CD4-positive, alpha-beta memory T cell (primary cell): ENCODE measurements around the gene GABPB2. TPM values are rescaled to one million over a fixed set of nuclear protein-coding genes. Genes with fewer than 3 reads are reported as not detected.

Source experiments
- CTCF ChIA-PET: fragments of 350-600 bp; sonication (Branson Sonifier 250); formaldehyde crosslinking; loops from one replicate; lab custom pipeline; 2021; ENCODE audit warnings: inconsistent platforms; ENCODE audit not compliant: partially characterized antibody; lab: Charles Lee
- POLR2A ChIA-PET: fragments of 350-600 bp; sonication (Branson Sonifier 250); formaldehyde crosslinking; loops from one replicate; lab custom pipeline; 2021; ENCODE audit not compliant: partially characterized antibody; lab: Charles Lee
- DNase-seq, 5 donors: peaks; one replicate each; pipeline versions ENCODE4 v3.0.0 to v3.0.0-alpha.2; 2020 to 2022; ENCODE audit warnings: mixed read lengths in 1 of 5
- H3K27ac ChIP-seq: one replicate; pipeline ENCODE4 v1.7.0; 2013; ENCODE audit warnings: low read depth, low read length
- H3K27me3 ChIP-seq: 2 replicates; pipeline ENCODE4 v1.7.0; 2013; ENCODE audit warnings: mild to moderate bottlenecking, low read length, moderate library complexity; ENCODE audit not compliant: insufficient read depth
- H3K36me3 ChIP-seq: 2 replicates; pipeline ENCODE4 v1.7.0; 2013; ENCODE audit warnings: mild to moderate bottlenecking, low read length, moderate library complexity; ENCODE audit not compliant: insufficient read depth
- H3K4me1 ChIP-seq: 2 replicates; pipeline ENCODE4 v1.7.0; 2013; ENCODE audit warnings: mild to moderate bottlenecking, low read length, moderate library complexity; ENCODE audit not compliant: insufficient read depth
- H3K4me3 ChIP-seq, 2 donors: one replicate each; pipeline ENCODE4 v1.7.0; 2013; ENCODE audit warnings: low read length in 2 of 2, mild to moderate bottlenecking in 1 of 2
- H3K9me3 ChIP-seq, 2 donors: one replicate each; pipeline ENCODE4 v1.7.0; 2013; ENCODE audit warnings: low read length in 2 of 2, control low read depth in 1 of 2; ENCODE audit not compliant: control insufficient read depth in 1 of 2
- H3K27ac Mint-ChIP-seq, 7 donors: one replicate each; pipeline ENCODE4 v1.8.0; 2020 to 2021; ENCODE audit warnings: mixed read lengths in 7 of 7, mild to moderate bottlenecking in 6 of 7, inconsistent platforms in 3 of 7, moderate library complexity in 3 of 7
- H3K27me3 Mint-ChIP-seq, 2 donors: one replicate each; pipeline ENCODE4 v1.8.0; 2020 to 2021; ENCODE audit warnings: mixed read lengths in 2 of 2
- H3K36me3 Mint-ChIP-seq, 2 donors: one replicate each; pipeline ENCODE4 v1.8.0; 2020 to 2021; ENCODE audit warnings: mixed read lengths in 2 of 2, inconsistent platforms in 1 of 2, mild to moderate bottlenecking in 1 of 2
- H3K4me1 Mint-ChIP-seq, 4 donors: one replicate each; pipeline ENCODE4 v1.8.0; 2020 to 2021; ENCODE audit warnings: mixed read lengths in 4 of 4, mild to moderate bottlenecking in 1 of 4
- H3K4me3 Mint-ChIP-seq, 8 donors: one replicate each; pipeline ENCODE4 v1.8.0; 2020 to 2021; ENCODE audit warnings: mixed read lengths in 8 of 8, mild to moderate bottlenecking in 7 of 8, moderate library complexity in 6 of 8, inconsistent platforms in 3 of 8
- H3K9me3 Mint-ChIP-seq, 8 donors: one replicate each; pipeline ENCODE4 v1.8.0; 2020 to 2021; ENCODE audit warnings: mixed read lengths in 8 of 8, mild to moderate bottlenecking in 5 of 8, inconsistent platforms in 3 of 8, moderate library complexity in 1 of 8
- intact Hi-C: fragments of 100-400 bp; cut with micrococcal nuclease; formaldehyde crosslinking; loops from one replicate; pipeline ENCODE4 v1.15.1; 2023
- polyA plus RNA-seq, 2 donors: library from polyadenylated mRNA; unstranded; fragments of 300-500 nt; fragmentation: Illumina TruSeq; gene quantifications; one replicate each; pipeline ENCODE4 v1.2.3, GENCODE V29; 2021
- total RNA-seq, 2 experiments: library from RNA; stranded (reverse); gene quantifications; one replicate each; pipeline ENCODE4 v1.2.3, GENCODE V29; 2021

GABPB2 gene
- total and polyA plus RNA-seq, 4 experiments from 2014 or later = 4.9 to 42.8 (median 25.5) TPM

DNA sequence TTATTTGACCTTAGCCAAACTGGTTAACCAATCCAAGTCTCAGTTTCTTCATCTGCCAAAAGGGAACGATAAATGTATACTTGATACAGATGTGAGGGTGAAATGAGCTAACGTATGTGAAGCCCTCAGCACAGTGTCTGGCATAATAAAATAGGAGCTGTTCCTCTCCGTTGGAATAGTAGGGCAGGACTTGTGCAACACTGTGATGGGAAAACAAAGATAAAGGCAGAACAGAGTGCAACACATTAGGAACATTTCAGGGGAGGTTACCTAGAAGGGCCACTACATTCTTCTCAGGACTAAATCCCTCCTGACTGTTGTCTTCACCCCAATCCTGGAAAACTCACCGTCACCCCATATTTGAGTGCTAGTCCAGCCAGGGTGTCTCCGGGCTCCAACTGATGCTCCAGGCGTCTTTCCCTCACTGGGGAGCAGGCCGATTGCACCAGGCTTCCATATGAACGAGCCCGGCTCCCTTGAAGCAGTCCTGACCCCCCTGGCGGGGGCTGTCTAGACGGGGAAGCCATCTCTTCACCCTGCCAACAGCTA lies 94.2 kb downstream of the GABPB2 start:
- peaks cover 53% of the 10 kb centered on the region for H3K4me1 ChIP-seq
- H3K27ac ChIP-seq = peak overlapping the region; percentile 73
- peaks cover 15% of the 10 kb centered on the region for H3K36me3 ChIP-seq
- H3K4me3 ChIP-seq = no peak overlapping the region
- H3K9me3 Mint-ChIP-seq = peaks cover 0 to 5% (median 0%) of the 10 kb centered on the region in 8 donors
- peaks cover 2% of the 10 kb centered on the region in 2 donors for H3K27me3 Mint-ChIP-seq
- peak overlapping the region in 7 of 8 donors; percentile 49 to 100 (median 96) for H3K4me3 Mint-ChIP-seq
- CTCF ChIA-PET = interaction anchor here (1.2 kb wide), 2 partner anchors 9 to 65 kb away, joined by 6 to 10 read pairs; partner anchors contain the start of gene TNFAIP8L2
- H3K27me3 ChIP-seq = no peaks in the 10 kb centered on the region
- peak overlapping the region in 5 of 7 donors; percentile 26 to 98 (median 63) for H3K27ac Mint-ChIP-seq
- POLR2A ChIA-PET = interaction anchor here (0.6 to 6.9 kb wide), 8 partner anchors 8 to 159 kb away, joined by 3 to 79 read pairs (median 6); partner anchors contain the start of genes C1orf56, MINDY1, PIP5K1A and TNFAIP8L2
- H3K4me1 Mint-ChIP-seq = peaks cover 34 to 73% (median 55%) of the 10 kb centered on the region in 4 donors
- peaks cover 35 to 55% of the 10 kb centered on the region in 2 donors for H3K36me3 Mint-ChIP-seq
- DNase-seq = no peak
- intact Hi-C loops = loop anchor here (1.0 kb wide), 1 partner anchor 8 kb away; no protein-coding TSS in a partner anchor
- no peaks in the 10 kb centered on the region for H3K9me3 ChIP-seq

GRCh38 chr1:151165281-151165737 lies 94.7 kb downstream of the GABPB2 start:
- H3K4me1 ChIP-seq = peaks cover 48% of the 10 kb centered on the region
- H3K27me3 ChIP-seq = no peaks in the 10 kb centered on the region
- H3K9me3 ChIP-seq = no peaks in the 10 kb centered on the region
- Mint-ChIP-seq H3K27me3 (peaks cover 2% of the 10 kb centered on the region in 2 donors), H3K4me1 (peaks cover 31 to 68% (median 51%) of the 10 kb centered on the region in 4 donors), H3K4me3 (peak overlapping the region; percentile 94 to 100 (median 98)), H3K36me3 (peaks cover 34 to 56% of the 10 kb centered on the region in 2 donors), H3K9me3 (peaks cover 0 to 5% (median 0%) of the 10 kb centered on the region in 8 donors), H3K27ac (peak overlapping the region; percentile 93 to 99 (median 98))
- ChIA-PET POLR2A (interaction anchor here (0.6 to 6.9 kb wide), 11 partner anchors 8 to 159 kb away, joined by 3 to 79 read pairs (median 6); partner anchors contain the start of genes C1orf56, MINDY1, PIP5K1A and PSMD4), CTCF (interaction anchor here (1.2 kb wide), 2 partner anchors 9 to 66 kb away, joined by 6 to 10 read pairs; partner anchors contain the start of gene TNFAIP8L2)
- no peak for DNase-seq
- H3K36me3 ChIP-seq = peaks cover 20% of the 10 kb centered on the region
- intact Hi-C loops = loop anchor here (1.0 kb wide), 1 partner anchor 8 kb away; no protein-coding TSS in a partner anchor
- H3K4me3 ChIP-seq = peak overlapping the region in 1 of 2 donors; percentile 49
- peak overlapping the region; percentile 73 for H3K27ac ChIP-seq

- no peaks in the 10 kb centered on the region for H3K9me3 ChIP-seq
- peak within 1 kb of the TSS; percentile 94 to 100 (median 98) for H3K4me3 Mint-ChIP-seq
- ChIA-PET POLR2A (interaction anchor here (0.6 to 6.9 kb wide), 18 partner anchors 9 to 160 kb away, joined by 3 to 79 read pairs (median 4); partner anchors contain the start of genes C1orf56, MINDY1, PIP5K1A and PSMD4), CTCF (interaction anchor here (0.7 to 3.5 kb wide), 7 partner anchors 9 to 175 kb away, joined by 3 to 17 read pairs (median 5); partner anchors contain the start of genes TMOD4, TNFAIP8L2 and VPS72)
- H3K4me1 ChIP-seq = peaks cover 42% of the 10 kb centered on the region
- intact Hi-C loops = loop anchor here (1.0 kb wide), 4 partner anchors 9 to 88 kb away; partner anchors contain the start of genes PIP5K1A, PSMD4 and VPS72
- H3K36me3 Mint-ChIP-seq = peaks cover 34 to 60% of the 10 kb centered on the region in 2 donors
- H3K27ac ChIP-seq = peak within 1 kb of the TSS; percentile 73
- peak within 1 kb of the TSS; percentile 93 to 99 (median 98) for H3K27ac Mint-ChIP-seq
- DNase-seq = peak; percentile 97 to 98 (median 97)
- H3K4me3 ChIP-seq = peak within 1 kb of the TSS; percentile 91 to 99
- peaks cover 23% of the 10 kb centered on the region for H3K36me3 ChIP-seq
- peaks cover 0 to 5% (median 0%) of the 10 kb centered on the region in 8 donors for H3K9me3 Mint-ChIP-seq
- H3K27me3 Mint-ChIP-seq = peaks cover 2% of the 10 kb centered on the region in 2 donors
- peaks cover 29 to 62% (median 47%) of the 10 kb centered on the region in 4 donors for H3K4me1 Mint-ChIP-seq
- H3K27me3 ChIP-seq = no peaks in the 10 kb centered on the region
Observed at GRCh38 chr1:151165738-151166504, 95.4 kb downstream of the GABPB2 start, which contains the start of the genes LYSMD1 and SCNM1. Gene LYSMD1 (minus strand): TSS chr1:151165902. CDS start chr1:151165258, 644 bp downstream. Gene SCNM1 (plus strand): TSS chr1:151166144. CDS start chr1:151166153, 9 bp downstream.

DNA sequence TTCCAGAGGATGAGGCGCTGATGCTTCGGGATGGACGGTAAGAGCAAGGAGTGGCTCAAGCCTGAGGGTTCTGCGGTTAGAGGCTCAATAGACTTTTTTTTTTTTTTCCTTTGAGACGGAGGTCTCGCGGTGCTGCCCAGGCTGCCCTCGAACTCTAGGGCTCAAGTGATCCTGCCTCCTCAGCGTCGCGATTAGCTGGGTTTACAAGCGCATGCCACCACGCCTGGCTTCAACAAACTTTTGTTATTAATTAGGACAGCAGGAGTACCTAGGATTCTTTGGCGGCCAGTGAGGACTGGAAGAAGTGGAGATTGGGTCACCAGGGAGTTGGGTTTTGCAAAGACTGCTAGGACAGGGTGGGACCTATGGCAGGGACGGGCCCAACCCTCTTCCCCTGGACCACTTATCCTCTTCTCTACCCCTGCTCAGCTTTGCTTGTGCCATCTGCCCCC lies 96.0 kb downstream of the GABPB2 start:
- POLR2A ChIA-PET = interaction anchor here (0.6 to 6.9 kb wide), 18 partner anchors 9 to 811 kb away, joined by 3 to 79 read pairs (median 4); partner anchors contain the start of genes C1orf56, MINDY1, PIP5K1A and PSMD4
- peaks cover 35 to 63% of the 10 kb centered on the region in 2 donors for H3K36me3 Mint-ChIP-seq

GRCh38 chr1:151167116-151167515 lies 96.6 kb downstream of the GABPB2 start:
- intact Hi-C loops = no loop called here
- Mint-ChIP-seq H3K27me3 (peaks cover 2% of the 10 kb centered on the region in 2 donors), H3K36me3 (peaks cover 29 to 61% of the 10 kb centered on the region in 2 donors), H3K4me1 (peaks cover 21 to 51% (median 38%) of the 10 kb centered on the region in 4 donors), H3K27ac (peak overlapping the region; percentile 26 to 98 (median 81)), H3K9me3 (peaks cover 0 to 5% (median 0%) of the 10 kb centered on the region in 8 donors), H3K4me3 (peak overlapping the region; percentile 94 to 100 (median 98))
- CTCF ChIA-PET = interaction anchor here (1.2 to 3.5 kb wide), 3 partner anchors 10 to 67 kb away, joined by 4 to 17 read pairs (median 6); partner anchors contain the start of gene TNFAIP8L2
- peak overlapping the region in 1 of 2 donors; percentile 91 for H3K4me3 ChIP-seq
- peak overlapping the region; percentile 73 for H3K27ac ChIP-seq
- H3K36me3 ChIP-seq = peaks cover 27% of the 10 kb centered on the region
- peaks cover 30% of the 10 kb centered on the region for H3K4me1 ChIP-seq
- H3K27me3 ChIP-seq = no peaks in the 10 kb centered on the region
- no peak for DNase-seq
- H3K9me3 ChIP-seq = no peaks in the 10 kb centered on the region
- POLR2A ChIA-PET = interaction anchor here (0.6 to 6.9 kb wide), 11 partner anchors 8 to 812 kb away, joined by 3 to 79 read pairs (median 7); partner anchors contain the start of genes MINDY1, PIP5K1A, TMOD4 and TNFAIP8L2

More for the DNA sequence above, 96.0 kb downstream of the GABPB2 start:
- intact Hi-C loops = loop anchor here (1.0 kb wide), 3 partner anchors 24 to 88 kb away; partner anchors contain the start of genes PIP5K1A, PSMD4 and VPS72
- Histone ChIP-seq H3K9me3 (no peaks in the 10 kb centered on the region), H3K36me3 (peaks cover 27% of the 10 kb centered on the region), H3K27ac (peak overlapping the region; percentile 73), H3K27me3 (no peaks in the 10 kb centered on the region), H3K4me3 (peak overlapping the region; percentile 91 to 99), H3K4me1 (peaks cover 36% of the 10 kb centered on the region)
- Mint-ChIP-seq H3K4me3 (peak overlapping the region; percentile 94 to 100 (median 98)), H3K9me3 (peaks cover 0 to 5% (median 0%) of the 10 kb centered on the region in 8 donors), H3K27me3 (peaks cover 2% of the 10 kb centered on the region in 2 donors), H3K27ac (peak overlapping the region; percentile 93 to 99 (median 98)), H3K4me1 (peaks cover 26 to 57% (median 43%) of the 10 kb centered on the region in 4 donors)
- no peak for DNase-seq
- CTCF ChIA-PET = interaction anchor here (0.7 to 3.5 kb wide), 6 partner anchors 9 to 174 kb away, joined by 3 to 17 read pairs (median 5); partner anchors contain the start of genes TMOD4, TNFAIP8L2 and VPS72

DNA sequence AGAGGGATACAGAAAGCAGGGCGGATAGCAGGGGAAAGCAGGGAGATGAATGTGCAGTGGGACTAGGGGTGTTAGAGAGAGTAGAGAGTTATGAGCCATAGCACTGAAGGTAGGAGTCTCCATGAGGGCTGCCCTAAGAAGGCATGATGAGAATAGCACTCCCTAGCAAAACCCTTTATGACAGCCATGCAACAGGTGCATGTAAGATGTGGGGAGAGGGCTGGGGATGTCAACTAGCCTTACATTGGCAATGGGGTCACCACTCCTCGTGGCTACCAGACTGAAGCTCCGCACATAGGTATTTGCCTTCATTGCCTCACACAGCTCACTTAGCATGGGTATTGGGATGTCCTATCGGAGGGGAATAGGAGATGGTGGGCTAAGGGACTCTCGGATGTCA lies 100.6 kb downstream of the GABPB2 start:
- H3K36me3 Mint-ChIP-seq = peaks cover 32 to 67% of the 10 kb centered on the region in 2 donors
- peaks cover 10 to 17% (median 14%) of the 10 kb centered on the region in 4 donors for H3K4me1 Mint-ChIP-seq
- POLR2A ChIA-PET = interaction anchor here (0.6 to 6.9 kb wide), 4 partner anchors 13 to 542 kb away, joined by 3 to 79 read pairs (median 10); partner anchors contain the start of genes TNFAIP8L2 and VPS72
- CTCF ChIA-PET = interaction anchor here (1.3 to 2.6 kb wide), 2 partner anchors 15 to 72 kb away, joined by 3 to 5 read pairs; partner anchors contain the start of gene TNFAIP8L2
- Histone ChIP-seq H3K36me3 (peaks cover 36% of the 10 kb centered on the region), H3K4me1 (peaks cover 14% of the 10 kb centered on the region), H3K27me3 (no peaks in the 10 kb centered on the region), H3K9me3 (no peaks in the 10 kb centered on the region), H3K4me3 (no peak overlapping the region), H3K27ac (no peak overlapping the region)
- H3K4me3 Mint-ChIP-seq = no peak overlapping the region
- intact Hi-C loops = no loop called here
- H3K27ac Mint-ChIP-seq = peak overlapping the region in 4 of 7 donors; percentile 19 to 71 (median 50)
- no peak for DNase-seq
- no peaks in the 10 kb centered on the region for H3K27me3 Mint-ChIP-seq
- peaks cover 0 to under 1% (median 0%) of the 10 kb centered on the region in 8 donors for H3K9me3 Mint-ChIP-seq
